Stimulated activated CD4-positive, alpha-beta T cell treated with anti-CD3 and anti-CD28 coated beads, TNF-alpha, amount 100 ng/mL, for 48 hours (primary cell): ENCODE data around the gene EID1.
"Not testable (repeated sequence)": the region's sequence is repeated elsewhere in the genome, so short reads cannot be mapped to it uniquely, and the experiment has no call there.

Experiments used
- DNase-seq, 3 donors: peaks; one replicate each; pipeline ENCODE4 v3.0.0-alpha.2; 2020; ENCODE audit warnings: low read depth in 3 of 3

EID1 gene, protein sequence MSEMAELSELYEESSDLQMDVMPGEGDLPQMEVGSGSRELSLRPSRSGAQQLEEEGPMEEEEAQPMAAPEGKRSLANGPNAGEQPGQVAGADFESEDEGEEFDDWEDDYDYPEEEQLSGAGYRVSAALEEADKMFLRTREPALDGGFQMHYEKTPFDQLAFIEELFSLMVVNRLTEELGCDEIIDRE

GRCh38 chr15:48877630-48878595 is at the start of gene EID1:
TSS of gene EID1 (plus strand) at chr15:48878134. CDS start at chr15:48878177, 43 bp downstream.
- peak; percentile 83 to 91 (median 85) for DNase-seq

DNA sequence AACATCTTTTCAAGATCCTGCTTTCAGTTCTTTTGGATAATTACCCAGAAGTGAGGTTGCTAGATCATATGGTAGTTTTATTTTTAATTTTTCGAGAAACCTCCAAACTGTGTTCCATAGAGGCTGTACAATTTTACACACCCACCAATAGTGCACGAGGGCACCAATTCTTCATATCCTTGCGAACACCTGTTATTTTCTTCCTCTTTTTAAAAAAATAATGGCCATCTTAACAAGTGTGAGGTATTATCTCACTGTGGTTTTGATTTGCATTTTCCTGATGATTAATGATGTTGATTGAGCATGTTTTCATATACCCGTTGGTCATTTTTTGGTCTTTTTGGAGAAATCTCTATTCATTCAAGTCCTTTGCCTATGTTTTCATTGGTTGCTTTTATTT is 49.5 kb upstream of the EID1 start:
- DNase-seq = no peak

DNA sequence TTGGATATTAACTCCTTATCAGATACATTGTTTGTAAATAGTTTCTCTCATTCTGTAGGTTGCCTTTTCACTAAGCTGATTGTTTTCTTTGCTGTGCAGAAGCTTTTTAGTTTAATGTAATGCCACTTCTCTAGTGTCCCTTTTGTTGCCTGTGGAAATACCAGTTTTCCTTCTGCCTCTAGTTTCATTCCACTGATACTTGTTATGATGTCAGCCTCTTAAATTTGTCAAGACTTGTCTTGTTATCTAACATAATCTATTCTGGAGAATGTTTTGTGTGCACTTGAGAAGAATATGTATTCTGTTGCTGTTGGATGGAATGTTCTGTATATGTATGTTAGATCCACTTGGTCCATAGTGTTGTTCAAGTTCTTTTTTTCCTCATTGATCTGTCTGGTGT is 49.0 kb upstream of the EID1 start:
- no peak for DNase-seq

DNA sequence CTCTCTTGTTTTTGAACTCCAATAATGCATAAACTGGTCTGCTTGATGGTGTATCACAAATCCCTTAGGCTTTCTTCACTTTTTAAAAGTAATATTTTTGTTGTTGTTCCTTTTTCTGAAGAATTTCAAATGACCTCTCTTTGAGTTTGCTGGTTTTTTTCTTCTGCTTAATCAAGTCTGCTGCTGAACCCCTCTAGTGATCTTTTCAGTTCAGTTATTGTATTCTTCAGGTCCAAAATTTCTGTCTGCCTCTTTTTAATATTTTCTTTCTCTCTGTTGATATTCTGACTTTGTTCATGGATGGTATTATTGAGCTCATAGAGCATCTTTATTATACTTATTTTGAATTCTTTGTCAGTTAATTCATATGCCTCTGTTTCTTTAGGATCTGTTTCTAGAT is 45.3 kb upstream of the EID1 start:
- no peak for DNase-seq

GRCh38 chr15:48833526-48834239 is 44.3 kb upstream of the EID1 start:
- no peak for DNase-seq

- no peak for DNase-seq
Observed at GRCh38 chr15:48834756-48835155, 43.2 kb upstream of the EID1 start.

GRCh38 chr15:48842501-48842900 is 35.4 kb upstream of the EID1 start:
- DNase-seq = no peak

- DNase-seq = no peak
Observed at GRCh38 chr15:48845123-48845522, 32.8 kb upstream of the EID1 start.

DNA sequence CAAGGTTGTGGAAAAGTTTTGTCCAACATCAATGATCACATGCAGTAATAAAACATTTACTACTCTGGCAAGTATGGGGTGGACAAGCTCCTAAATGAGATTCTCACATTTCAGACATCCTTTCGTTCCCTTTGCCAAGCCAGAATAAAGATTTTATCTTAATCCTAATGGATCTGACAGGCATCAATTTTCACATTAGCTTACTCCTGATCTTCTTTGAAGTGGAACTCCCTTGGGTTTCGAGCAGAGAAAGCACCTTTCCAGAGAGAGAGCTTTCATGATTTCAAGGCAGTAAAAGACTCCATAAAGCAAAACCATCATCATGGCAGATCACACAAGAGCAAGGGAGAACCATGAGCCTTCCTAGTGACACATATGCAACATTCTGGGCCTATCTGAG is 27.3 kb upstream of the EID1 start:
- DNase-seq = no peak

DNA sequence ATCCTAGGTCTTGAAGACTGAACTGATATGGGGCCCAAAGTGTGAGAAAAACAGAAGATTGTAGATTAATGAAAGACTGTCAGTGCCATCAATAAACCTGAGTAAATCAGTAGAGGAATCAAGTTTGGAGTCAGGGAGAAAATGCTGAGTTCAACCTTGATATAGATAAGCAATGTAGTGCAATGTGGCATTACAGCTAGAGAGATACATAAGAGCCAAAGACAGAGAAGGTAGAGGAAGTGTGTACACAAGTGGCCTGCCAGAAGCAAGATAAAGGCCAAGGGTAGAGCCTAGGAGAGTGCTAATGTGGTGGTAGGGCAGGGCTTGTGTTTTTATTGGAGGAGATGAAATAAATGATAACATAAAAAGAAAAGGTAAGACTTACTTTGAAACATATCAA is 26.0 kb upstream of the EID1 start:
- DNase-seq = no peak

DNA sequence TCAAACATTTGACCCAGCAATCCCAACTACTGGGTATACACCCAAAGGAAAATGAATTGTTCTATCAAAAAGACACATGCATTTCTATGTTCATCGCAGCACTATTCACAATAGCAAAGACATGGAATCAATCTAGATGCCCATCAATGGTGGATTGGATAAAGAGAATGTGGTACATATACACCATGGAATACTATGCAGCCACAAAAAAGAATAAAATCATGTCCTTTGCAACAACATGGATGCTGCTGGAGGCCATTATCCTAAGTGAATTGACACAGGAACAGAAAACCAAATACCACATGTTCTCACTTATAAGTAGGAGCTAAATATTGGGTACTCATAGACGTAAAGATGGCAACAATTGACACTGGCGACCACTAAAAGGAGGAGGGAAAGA is 23.5 kb upstream of the EID1 start:
- DNase-seq = not testable (repeated sequence)

- DNase-seq = no peak
Observed at GRCh38 chr15:48855501-48856440, 22.2 kb upstream of the EID1 start.

- no peak for DNase-seq
Observed at GRCh38 chr15:48856942-48857341, 21.0 kb upstream of the EID1 start.

- no peak for DNase-seq
Observed at GRCh38 chr15:48858401-48858800, 19.5 kb upstream of the EID1 start.

- no peak for DNase-seq
Observed at GRCh38 chr15:48859426-48859825, 18.5 kb upstream of the EID1 start.

- peak in 2 of 3 donors; percentile 11 to 44 for DNase-seq
Observed at GRCh38 chr15:48861813-48862431, 16.0 kb upstream of the EID1 start.

- DNase-seq = peak in 1 of 3 donors; percentile 6
Observed at GRCh38 chr15:48862705-48863104, 15.2 kb upstream of the EID1 start.

DNA sequence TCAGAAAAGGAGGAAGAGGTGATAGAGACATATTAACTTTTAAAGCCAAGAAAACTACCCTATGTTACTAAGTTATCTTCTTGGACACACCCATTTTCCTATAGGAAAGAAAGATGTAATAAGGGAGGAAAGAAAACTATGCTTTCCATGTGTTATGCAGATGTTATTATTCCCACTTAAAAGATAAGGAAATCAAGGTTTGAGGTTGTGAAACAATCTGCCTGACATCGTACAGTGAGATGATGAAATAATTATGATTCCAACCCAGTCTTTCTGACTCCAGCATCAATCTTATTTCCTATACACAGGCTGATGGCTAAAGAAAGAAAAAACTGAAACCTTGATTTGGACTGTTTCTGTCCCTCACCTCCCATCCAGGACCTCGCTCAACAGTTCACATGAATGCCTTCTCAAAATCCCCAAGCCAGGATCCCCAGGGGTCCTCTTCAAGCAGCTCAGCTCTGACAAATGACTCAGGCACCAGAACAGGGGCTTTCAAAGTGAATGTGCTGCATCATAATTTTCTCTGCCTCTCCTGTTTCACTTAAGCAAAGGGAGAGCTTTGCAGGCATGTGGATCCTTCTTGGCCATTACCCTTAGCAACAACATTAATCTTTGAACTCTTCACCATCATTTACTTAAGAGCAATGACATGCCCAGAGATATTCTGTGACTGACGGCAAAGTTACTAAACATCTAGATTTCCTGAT is 12.4 kb upstream of the EID1 start:
- no peak for DNase-seq

DNA sequence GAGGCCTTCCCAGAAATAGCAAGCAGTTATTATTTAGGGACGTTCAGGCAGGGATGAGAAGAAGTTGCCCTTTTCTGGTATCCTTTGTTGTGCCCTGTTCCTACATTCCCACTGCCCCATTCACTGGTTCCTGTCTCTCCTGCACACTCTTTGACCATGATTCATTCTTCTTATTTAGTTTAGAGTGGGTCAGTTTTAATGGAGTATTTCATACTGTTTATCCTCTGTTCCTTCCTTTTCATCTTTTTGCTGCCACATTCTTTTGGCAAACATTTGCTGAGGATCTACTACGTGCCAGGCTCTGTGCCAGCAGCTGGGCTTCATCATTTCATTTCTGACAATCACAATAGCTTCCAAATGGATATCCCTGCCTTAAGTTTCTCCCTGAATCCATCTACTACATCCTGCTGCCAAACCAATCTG is 11.8 kb upstream of the EID1 start:
- DNase-seq = no peak

DNA sequence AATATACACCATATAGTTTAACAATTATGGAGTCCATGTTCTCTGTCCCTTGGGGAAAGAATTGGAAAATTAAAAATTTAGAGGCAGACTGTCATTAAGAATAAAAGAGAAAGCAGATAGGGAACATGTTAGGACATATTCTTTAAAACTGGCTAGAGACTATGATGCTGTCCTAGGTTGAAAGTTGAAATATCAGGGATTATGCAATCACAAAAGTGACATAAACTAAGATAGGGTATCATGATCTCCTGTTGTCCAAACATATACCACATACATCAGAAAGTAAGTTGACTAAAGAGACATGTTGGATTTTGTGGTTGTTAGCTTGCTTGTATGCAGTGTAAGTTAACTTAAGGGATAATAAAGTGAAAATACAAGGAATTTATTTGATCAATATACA is 9.9 kb upstream of the EID1 start:
- DNase-seq = no peak
